Ishikawa (cell line): ENCODE data around the gene NFILZ.

Experiments used
- CEBPB ChIP-seq: IDR thresholded peaks from 2 replicates; pipeline ENCODE4 v1.6.1; 2012
- CREB1 ChIP-seq: IDR thresholded peaks from 2 replicates; pipeline ENCODE4 v1.6.1; 2012; ENCODE audit warnings: low read depth
- EGR1 ChIP-seq: IDR thresholded peaks from 2 replicates; pipeline ENCODE4 v1.6.1; 2012
- EP300 ChIP-seq: IDR thresholded peaks from 2 replicates; pipeline ENCODE4 v1.6.1; 2012; ENCODE audit warnings: borderline replicate concordance
- FOXM1 ChIP-seq: IDR thresholded peaks from 2 replicates; pipeline ENCODE4 v1.6.1; 2012; ENCODE audit warnings: low read depth, borderline replicate concordance
- NFIC ChIP-seq: IDR thresholded peaks from 2 replicates; pipeline ENCODE4 v1.6.1; 2012
- RAD21 ChIP-seq: IDR thresholded peaks from 2 replicates; pipeline ENCODE4 v1.6.1; 2012; ENCODE audit warnings: low read depth
- TAF1 ChIP-seq: IDR thresholded peaks from 2 replicates; pipeline ENCODE4 v1.6.1; 2012; ENCODE audit warnings: low read depth, mild to moderate bottlenecking
- TEAD4 ChIP-seq: IDR thresholded peaks from 2 replicates; pipeline ENCODE4 v1.6.1; 2012
- YY1 ChIP-seq: IDR thresholded peaks from 2 replicates; pipeline ENCODE4 v1.6.1; 2012; ENCODE audit warnings: low read depth
- ZBTB7A ChIP-seq: IDR thresholded peaks from 2 replicates; pipeline ENCODE4 v1.6.1; 2012; ENCODE audit warnings: low read depth
- TF ChIP-seq, protein P1 (sequence below): IDR thresholded peaks from 2 replicates; pipeline ENCODE4 v1.6.1; 2012; ENCODE audit warnings: low read depth, mild to moderate bottlenecking
- TF ChIP-seq, protein P2 (sequence below): IDR thresholded peaks from 2 replicates; pipeline ENCODE4 v1.6.1; 2012
- TF ChIP-seq, protein P3 (sequence below): IDR thresholded peaks from 2 replicates; pipeline ENCODE4 v1.6.1; 2012

DNA sequence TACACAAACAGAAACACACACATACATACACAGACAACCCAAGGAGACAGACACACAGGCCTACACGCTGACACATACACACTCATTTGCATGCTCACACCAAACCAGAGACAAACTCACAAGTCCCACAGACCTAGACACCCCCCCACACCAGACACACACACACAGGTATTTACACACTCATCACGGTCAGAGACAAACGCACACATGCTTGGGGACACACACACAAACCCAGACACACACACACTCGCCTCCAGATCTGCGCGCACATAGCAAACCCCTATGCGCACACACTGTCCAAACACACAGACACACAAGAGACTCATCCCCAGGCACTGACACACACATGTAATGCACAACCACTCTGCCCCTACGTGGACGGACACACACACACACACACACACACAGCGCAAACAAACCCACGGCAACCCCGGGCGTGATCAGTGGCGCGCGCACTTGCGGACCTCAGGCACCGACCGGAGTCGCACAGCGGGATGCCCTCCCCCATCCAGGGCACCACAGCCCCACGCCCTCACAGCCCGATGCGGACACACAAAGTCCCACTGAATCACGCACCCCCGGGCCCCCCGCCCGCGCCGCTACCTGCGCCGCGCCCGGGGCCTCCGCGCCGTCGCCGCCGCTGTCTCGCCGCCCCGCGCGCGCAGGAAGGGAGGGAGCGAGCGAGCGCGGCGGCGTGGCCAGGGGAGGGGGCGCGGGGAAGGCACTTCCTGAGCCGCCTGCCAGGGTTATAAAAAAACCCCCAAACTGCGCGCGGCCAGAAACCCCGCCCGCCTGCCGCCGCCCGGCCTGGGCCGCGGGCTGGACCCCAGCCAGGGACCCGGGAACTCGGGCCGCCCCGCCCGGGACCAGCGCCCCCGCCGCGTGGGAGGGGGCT, 20.1 kb upstream of the NFILZ start, which contains the start of gene ADAMTS10:
- TF ChIP-seq ZBTB7A (no peak), RAD21 (no peak), EP300 (no peak), TEAD4 (no peak), YY1 (no peak), CREB1 (no peak), TAF1 (no peak), FOXM1 (no peak), CEBPB (no peak), EGR1 (no peak), NFIC (no peak)
- TF ChIP-seq, protein P1, sequence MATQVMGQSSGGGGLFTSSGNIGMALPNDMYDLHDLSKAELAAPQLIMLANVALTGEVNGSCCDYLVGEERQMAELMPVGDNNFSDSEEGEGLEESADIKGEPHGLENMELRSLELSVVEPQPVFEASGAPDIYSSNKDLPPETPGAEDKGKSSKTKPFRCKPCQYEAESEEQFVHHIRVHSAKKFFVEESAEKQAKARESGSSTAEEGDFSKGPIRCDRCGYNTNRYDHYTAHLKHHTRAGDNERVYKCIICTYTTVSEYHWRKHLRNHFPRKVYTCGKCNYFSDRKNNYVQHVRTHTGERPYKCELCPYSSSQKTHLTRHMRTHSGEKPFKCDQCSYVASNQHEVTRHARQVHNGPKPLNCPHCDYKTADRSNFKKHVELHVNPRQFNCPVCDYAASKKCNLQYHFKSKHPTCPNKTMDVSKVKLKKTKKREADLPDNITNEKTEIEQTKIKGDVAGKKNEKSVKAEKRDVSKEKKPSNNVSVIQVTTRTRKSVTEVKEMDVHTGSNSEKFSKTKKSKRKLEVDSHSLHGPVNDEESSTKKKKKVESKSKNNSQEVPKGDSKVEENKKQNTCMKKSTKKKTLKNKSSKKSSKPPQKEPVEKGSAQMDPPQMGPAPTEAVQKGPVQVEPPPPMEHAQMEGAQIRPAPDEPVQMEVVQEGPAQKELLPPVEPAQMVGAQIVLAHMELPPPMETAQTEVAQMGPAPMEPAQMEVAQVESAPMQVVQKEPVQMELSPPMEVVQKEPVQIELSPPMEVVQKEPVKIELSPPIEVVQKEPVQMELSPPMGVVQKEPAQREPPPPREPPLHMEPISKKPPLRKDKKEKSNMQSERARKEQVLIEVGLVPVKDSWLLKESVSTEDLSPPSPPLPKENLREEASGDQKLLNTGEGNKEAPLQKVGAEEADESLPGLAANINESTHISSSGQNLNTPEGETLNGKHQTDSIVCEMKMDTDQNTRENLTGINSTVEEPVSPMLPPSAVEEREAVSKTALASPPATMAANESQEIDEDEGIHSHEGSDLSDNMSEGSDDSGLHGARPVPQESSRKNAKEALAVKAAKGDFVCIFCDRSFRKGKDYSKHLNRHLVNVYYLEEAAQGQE: no peak
- TF ChIP-seq, protein P2, sequence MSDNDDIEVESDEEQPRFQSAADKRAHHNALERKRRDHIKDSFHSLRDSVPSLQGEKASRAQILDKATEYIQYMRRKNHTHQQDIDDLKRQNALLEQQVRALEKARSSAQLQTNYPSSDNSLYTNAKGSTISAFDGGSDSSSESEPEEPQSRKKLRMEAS: no peak
- TF ChIP-seq, protein P3, sequence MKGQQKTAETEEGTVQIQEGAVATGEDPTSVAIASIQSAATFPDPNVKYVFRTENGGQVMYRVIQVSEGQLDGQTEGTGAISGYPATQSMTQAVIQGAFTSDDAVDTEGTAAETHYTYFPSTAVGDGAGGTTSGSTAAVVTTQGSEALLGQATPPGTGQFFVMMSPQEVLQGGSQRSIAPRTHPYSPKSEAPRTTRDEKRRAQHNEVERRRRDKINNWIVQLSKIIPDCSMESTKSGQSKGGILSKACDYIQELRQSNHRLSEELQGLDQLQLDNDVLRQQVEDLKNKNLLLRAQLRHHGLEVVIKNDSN: no peak
